ENCODE data around the gene ZNF276. TPM values are rescaled to one million over a fixed set of nuclear protein-coding genes. Genes with fewer than 3 reads are reported as not detected.
A peak's percentile ranks its signal among the peaks of the same experiment; 100 is the strongest.

Gene ZNF276
- total and polyA plus RNA-seq, 2 of the 8 experiments (the other 6 are each of a cell fraction or from before 2014, with no cell fraction given) = 6.4 to 9.3 TPM

DNA sequence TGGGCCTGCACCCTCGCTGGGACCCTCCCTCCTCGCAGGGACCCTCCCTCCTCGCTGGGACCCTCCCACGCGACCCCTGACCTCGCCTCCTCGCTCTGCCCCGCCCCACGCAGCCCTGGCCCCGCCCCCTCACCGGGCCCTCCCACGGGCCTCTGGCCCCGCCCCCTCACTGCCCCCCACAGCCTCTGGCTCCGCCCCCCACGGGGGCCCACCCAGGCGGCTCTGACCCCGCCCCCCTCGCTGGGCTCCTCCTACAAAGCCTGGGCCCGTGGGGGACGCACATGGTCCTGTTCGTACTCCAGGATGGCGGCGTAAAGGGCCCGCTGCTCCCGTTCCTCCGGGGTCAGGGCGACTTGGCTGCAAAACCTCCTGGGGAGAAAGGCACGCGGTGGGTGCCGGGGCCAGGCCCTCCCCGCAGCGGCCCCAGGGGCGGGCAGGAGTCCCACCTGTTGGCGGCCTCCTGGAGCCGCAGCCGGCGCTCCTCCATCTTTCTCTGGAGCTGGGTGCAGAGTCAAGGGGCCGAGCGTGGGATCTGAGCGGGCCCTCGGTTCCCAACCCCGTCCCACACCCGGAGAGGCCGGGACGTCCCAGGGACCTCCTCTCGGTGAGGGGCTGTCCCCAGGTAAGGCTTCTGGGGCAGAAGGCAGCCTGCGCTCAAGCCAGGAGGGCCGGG, 9.6 kb upstream of the ZNF276 start (continued):
- TF ChIP-seq SP4 (IDR thresholded peaks at IDR 0.05; ENCODE audit: low read length) (no peak), USF2 (IDR thresholded peaks at IDR 0.05; ENCODE audit: low read length) (no peak), KDM1A (IDR thresholded peaks at IDR 0.05; ENCODE audit: borderline replicate concordance, low read length) (no peak), TAF1 (IDR thresholded peaks at IDR 0.05; ENCODE audit: low read depth, low read length) (peak; percentile 78), KDM5A (IDR thresholded peaks at IDR 0.05; ENCODE audit: low read length) (no peak), BACH1 (IDR thresholded peaks at IDR 0.05; ENCODE audit: low read length) (no peak), NRF1 (IDR thresholded peaks at IDR 0.05; ENCODE audit: low read depth, low read length) (no peak), GABPA (IDR thresholded peaks at IDR 0.05; ENCODE audit: borderline replicate concordance, insufficient read depth, low read length) (no peak), JUND (IDR thresholded peaks at IDR 0.05; ENCODE audit: low read length) (no peak), CTBP2 (IDR thresholded peaks at IDR 0.05; ENCODE audit: borderline replicate concordance, insufficient read depth, insufficient read length, low read length) (no peak), RNF2 (IDR thresholded peaks at IDR 0.05; ENCODE audit: borderline replicate concordance, low read depth, low read length, missing control alignments, poor library complexity, severe bottlenecking) (no peak), RFX5 (IDR thresholded peaks at IDR 0.05; ENCODE audit: borderline replicate concordance, low read depth, low read length) (no peak), YY1 (IDR thresholded peaks at IDR 0.05; ENCODE audit: low read depth, low read length) (no peak), JUN (IDR thresholded peaks at IDR 0.05; ENCODE audit: low read depth, low read length) (no peak), EP300 (IDR thresholded peaks at IDR 0.05; ENCODE audit: borderline replicate concordance in 1 of 2, low read depth in 2 of 2, low read length in 2 of 2) (no peak)
- TF ChIP-seq, protein P1, sequence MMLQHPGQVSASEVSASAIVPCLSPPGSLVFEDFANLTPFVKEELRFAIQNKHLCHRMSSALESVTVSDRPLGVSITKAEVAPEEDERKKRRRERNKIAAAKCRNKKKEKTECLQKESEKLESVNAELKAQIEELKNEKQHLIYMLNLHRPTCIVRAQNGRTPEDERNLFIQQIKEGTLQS (IDR thresholded peaks at IDR 0.05; ENCODE audit: insufficient read depth, low read depth, low read length) = no peak

All from H1 (cell line).